Fibroblast of skin of back (primary cell): ENCODE data around the gene AGPAT3. TPM values are rescaled to one million over a fixed set of nuclear protein-coding genes. Genes with fewer than 3 reads are reported as not detected.
"Not testable (repeated sequence)": the region's sequence is repeated elsewhere in the genome, so short reads cannot be mapped to it uniquely, and the experiment has no call there.

ENCODE experiments used
- DNase-seq: peaks from one replicate; pipeline ENCODE4 v3.0.0-alpha.2; 2013
- polyA plus RNA-seq, 2 experiments: library from polyadenylated mRNA; unstranded; fragments of 120-200 nt; gene quantifications; one replicate each; pipeline ENCODE4 v1.2.1, GENCODE V29; 2013; ENCODE audit not compliant: insufficient read length in 2 of 2

Gene AGPAT3
- polyA plus RNA-seq (2013, experiment 1 of 2; ENCODE audit: insufficient read length), result 33.4 TPM
- 31.9 TPM for polyA plus RNA-seq (2013, experiment 2 of 2; ENCODE audit: insufficient read length)

- peak; percentile 29 for DNase-seq
Measured at GRCh38 chr21:43864962-43865539, at the start of gene AGPAT3. Gene AGPAT3, plus strand, starts transcription at chr21:43865223. Its CDS starts 94,459 bp downstream, at chr21:43959682.

GRCh38 chr21:43815991-43816390 lies 49.0 kb upstream of the AGPAT3 start:
- DNase-seq, result no peak

- DNase-seq, result no peak
Measured at GRCh38 chr21:43816611-43817071, 48.4 kb upstream of the AGPAT3 start.

- DNase-seq, result no peak
Measured at GRCh38 chr21:43817157-43818086, 47.6 kb upstream of the AGPAT3 start.

GRCh38 chr21:43818685-43819084 lies 46.3 kb upstream of the AGPAT3 start:
- DNase-seq, result no peak

GRCh38 chr21:43819511-43820405 lies 45.3 kb upstream of the AGPAT3 start:
- no peak for DNase-seq

GRCh38 chr21:43820466-43820865 lies 44.6 kb upstream of the AGPAT3 start:
- DNase-seq, result no peak

GRCh38 chr21:43822166-43822565 lies 42.9 kb upstream of the AGPAT3 start:
- DNase-seq, result not testable (repeated sequence)

GRCh38 chr21:43822741-43823140 lies 42.3 kb upstream of the AGPAT3 start:
- not testable (repeated sequence) for DNase-seq

- peak; percentile 61 for DNase-seq
Measured at GRCh38 chr21:43824333-43825241, 40.4 kb upstream of the AGPAT3 start.

- no peak for DNase-seq
Measured at GRCh38 chr21:43825242-43825935, 39.6 kb upstream of the AGPAT3 start.

GRCh38 chr21:43825936-43826622 lies 38.9 kb upstream of the AGPAT3 start:
- no peak for DNase-seq

- no peak for DNase-seq
Measured at GRCh38 chr21:43826623-43826974, 38.4 kb upstream of the AGPAT3 start.

GRCh38 chr21:43827015-43827611 lies 37.9 kb upstream of the AGPAT3 start:
- DNase-seq, result peak; percentile 83

GRCh38 chr21:43829161-43829560 lies 35.9 kb upstream of the AGPAT3 start:
- DNase-seq, result no peak

GRCh38 chr21:43829575-43830119 lies 35.4 kb upstream of the AGPAT3 start:
- DNase-seq, result no peak

GRCh38 chr21:43832158-43832550 lies 32.9 kb upstream of the AGPAT3 start:
- DNase-seq, result no peak

GRCh38 chr21:43832648-43833047 lies 32.4 kb upstream of the AGPAT3 start:
- DNase-seq, result no peak

- DNase-seq, result no peak
Measured at GRCh38 chr21:43834146-43834905, 30.7 kb upstream of the AGPAT3 start.
